CD14-positive monocyte (primary cell): ENCODE data around the gene SLC25A25. TPM values are rescaled to one million over a fixed set of nuclear protein-coding genes. Genes with fewer than 3 reads are reported as not detected.
A peak's percentile ranks its signal among the peaks of the same experiment; 100 is the strongest.

Experiments used
- DNase-seq, 3 donors: peaks; one replicate each; pipeline ENCODE4 v3.0.0-alpha.2; 2011 to 2022
- H2AFZ ChIP-seq: 2 replicates; pipeline ENCODE4 v1.6.0; 2012; ENCODE audit warnings: mild to moderate bottlenecking, low read depth, low read length, inconsistent platforms; ENCODE audit not compliant: insufficient read depth, poor library complexity, severe bottlenecking
- H3K27ac ChIP-seq, 2 donors: 1 replicate in 1 of 2; 2 replicates in 1 of 2; pipeline ENCODE4 v1.5.1; 2012 to 2013; ENCODE audit warnings: low read length in 2 of 2, control low read depth in 1 of 2, inconsistent platforms in 1 of 2, low read depth in 1 of 2, mild to moderate bottlenecking in 1 of 2
- H3K27me3 ChIP-seq, 2 donors: one replicate each; pipeline versions ENCODE4 v1.6.0 to v1.6.1; 2011 to 2013; ENCODE audit warnings: low read length in 2 of 2; ENCODE audit not compliant: control insufficient read depth in 2 of 2, insufficient read depth in 2 of 2
- H3K36me3 ChIP-seq, 2 donors: replicated peaks in 1 of 2; 1 replicate in 1 of 2; 2 replicates in 1 of 2; pipeline versions ENCODE4 v1.5.1 to v1.6.1; 2012 to 2013; ENCODE audit warnings: low read length in 2 of 2, control low read depth in 1 of 2, inconsistent platforms in 1 of 2, mild to moderate bottlenecking in 1 of 2; ENCODE audit not compliant: insufficient read depth in 2 of 2, control insufficient read depth in 1 of 2
- H3K4me1 ChIP-seq, 2 donors: 1 replicate in 1 of 2; 2 replicates in 1 of 2; pipeline versions ENCODE4 v1.5.1 to v1.6.1; 2012 to 2013; ENCODE audit warnings: low read length in 2 of 2, control low read depth in 1 of 2, inconsistent platforms in 1 of 2, mild to moderate bottlenecking in 1 of 2, moderate library complexity in 1 of 2; ENCODE audit not compliant: insufficient read depth in 2 of 2, control insufficient read depth in 1 of 2
- H3K4me2 ChIP-seq: replicated peaks from 2 replicates; pipeline ENCODE3; 2012; ENCODE audit warnings: low read length, moderate library complexity, mild to moderate bottlenecking; ENCODE audit not compliant: poor library complexity, severe bottlenecking; ENCODE audit errors: extremely low read depth
- H3K4me3 ChIP-seq, 3 experiments: fragments of 200-600 bp in 1 of 3; sonication (generic) in 1 of 3; replicated peaks in 1 of 3; 1 replicate in 2 of 3; 2 replicates in 1 of 3; pipeline ENCODE4 v1.5.1; 2011 to 2013; ENCODE audit warnings: low read length in 3 of 3, mild to moderate bottlenecking in 3 of 3, control low read depth in 2 of 3, low read depth in 2 of 3, inconsistent platforms in 1 of 3, moderate library complexity in 1 of 3
- H3K79me2 ChIP-seq: 2 replicates; pipeline ENCODE4 v1.6.0; 2012; ENCODE audit warnings: mild to moderate bottlenecking, control low read depth, inconsistent platforms, low read length, moderate library complexity; ENCODE audit not compliant: insufficient read depth
- H3K9ac ChIP-seq: 2 replicates; pipeline ENCODE4 v1.6.0; 2017; ENCODE audit warnings: low read length, mild to moderate bottlenecking; ENCODE audit not compliant: insufficient read depth, poor library complexity, severe bottlenecking
- H3K9me3 ChIP-seq, 2 donors: replicated peaks in 1 of 2; 1 replicate in 1 of 2; 2 replicates in 1 of 2; pipeline versions ENCODE4 v1.5.1 to v1.6.1; 2012 to 2013; ENCODE audit warnings: low read length in 2 of 2, control low read depth in 1 of 2; ENCODE audit not compliant: control insufficient read depth in 1 of 2, insufficient read depth in 1 of 2
- H4K20me1 ChIP-seq: 2 replicates; pipeline ENCODE4 v1.6.0; 2012; ENCODE audit warnings: mild to moderate bottlenecking, low read length, control low read depth, moderate library complexity; ENCODE audit not compliant: insufficient read depth
- H3K27ac Mint-ChIP-seq, 7 donors: one replicate each; pipeline ENCODE4 v1.8.0; 2020; ENCODE audit warnings: mild to moderate bottlenecking in 7 of 7, mixed read lengths in 7 of 7, moderate library complexity in 6 of 7, inconsistent platforms in 2 of 7
- H3K27me3 Mint-ChIP-seq, 3 donors: one replicate each; pipeline ENCODE4 v1.8.0; 2021 to 2022; ENCODE audit warnings: low read depth in 3 of 3, mild to moderate bottlenecking in 3 of 3, mixed read lengths in 3 of 3, moderate library complexity in 3 of 3, inconsistent platforms in 1 of 3
- H3K36me3 Mint-ChIP-seq, 2 donors: one replicate each; pipeline ENCODE4 v1.8.0; 2020; ENCODE audit warnings: mixed read lengths in 2 of 2, inconsistent platforms in 1 of 2, mild to moderate bottlenecking in 1 of 2
- H3K4me1 Mint-ChIP-seq: one replicate; pipeline ENCODE4 v1.8.0; 2020; ENCODE audit warnings: mild to moderate bottlenecking, mixed read lengths
- H3K4me3 Mint-ChIP-seq, 2 donors: one replicate each; pipeline ENCODE4 v1.8.0; 2020; ENCODE audit warnings: mild to moderate bottlenecking in 2 of 2, mixed read lengths in 2 of 2, moderate library complexity in 1 of 2
- H3K9me3 Mint-ChIP-seq, 7 donors: one replicate each; pipeline ENCODE4 v1.8.0; 2020 to 2022; ENCODE audit warnings: mixed read lengths in 7 of 7, mild to moderate bottlenecking in 6 of 7, moderate library complexity in 6 of 7, inconsistent platforms in 2 of 7
- CTCF ChIP-seq: fragments of 200-600 bp; IDR thresholded peaks from one replicate; pipeline ENCODE4 v1.8.0; 2022; ENCODE audit warnings: antibody characterized with exemption, mild to moderate bottlenecking
- WGBS: methylation state at CpG from one replicate; pipeline ENCODE4 v1.1.5; 2013; ENCODE audit warnings: missing lambda C conversion rate; ENCODE audit not compliant: insufficient coverage; 5-methylcytosine and 5-hydroxymethylcytosine counted together
- intact Hi-C, 2 donors: fragments of 100-400 bp; cut with micrococcal nuclease; formaldehyde crosslinking; loops; one replicate each; pipeline versions ENCODE4 v1.15.0 to v1.15.1; 2023
- polyA plus RNA-seq, 3 donors: library from polyadenylated mRNA; depleted of rRNA in 1 of 3; unstranded in 2 of 3; stranded (reverse) in 1 of 3; fragments of 300-500 nt in 2 of 3; fragments of >200 nt in 1 of 3; fragmentation: Illumina TruSeq in 2 of 3; gene quantifications; 1 replicate in 2 of 3; 2 replicates in 1 of 3; pipeline ENCODE4 v1.2.3, GENCODE V29; 2012 to 2021

The SLC25A25 gene
- polyA plus RNA-seq, 3 donors = 5.1 to 43.3 (median 6.3) TPM

- WGBS = 87% methylated on average over 22 of the region's 23 CpGs
- no peaks in the 10 kb centered on the region for H3K9me3 ChIP-seq
- H3K36me3 ChIP-seq = peaks cover 68 to 74% of the 10 kb centered on the region in 2 donors
- DNase-seq = peak in 1 of 3 donors; percentile 7
- H4K20me1 ChIP-seq = peaks cover 84% of the 10 kb centered on the region
- no peak overlapping the region for H2AFZ ChIP-seq
- H3K27me3 ChIP-seq = no peaks in the 10 kb centered on the region
- Mint-ChIP-seq H3K9me3 (no peaks in the 10 kb centered on the region), H3K4me1 (peaks cover 22% of the 10 kb centered on the region), H3K27ac (peak overlapping the region in 4 of 7 donors; percentile 25 to 65 (median 53)), H3K4me3 (no peak overlapping the region), H3K36me3 (peaks cover 63 to 82% of the 10 kb centered on the region in 2 donors), H3K27me3 (peaks cover 0 to 2% (median 0%) of the 10 kb centered on the region in 3 donors)
- intact Hi-C loops = no loop called here
- no peak overlapping the region for H3K27ac ChIP-seq
- peaks cover 28% of the 10 kb centered on the region for H3K79me2 ChIP-seq
- peaks cover 21 to 22% of the 10 kb centered on the region in 2 donors for H3K4me1 ChIP-seq
- no peak for TF ChIP-seq CTCF
- no peak overlapping the region for H3K4me2 ChIP-seq
- H3K9ac ChIP-seq = no peak overlapping the region
- no peak overlapping the region for H3K4me3 ChIP-seq
Observed at GRCh38 chr9:128102861-128103588, 35.0 kb downstream of the SLC25A25 start.

- H3K9ac ChIP-seq = no peak overlapping the region
- DNase-seq = no peak
- H4K20me1 ChIP-seq = peaks cover 87% of the 10 kb centered on the region
- H3K4me1 ChIP-seq = peaks cover 17 to 18% of the 10 kb centered on the region in 2 donors
- peaks cover 0 to 2% (median 0%) of the 10 kb centered on the region in 3 donors for H3K27me3 Mint-ChIP-seq
- H3K36me3 Mint-ChIP-seq = peaks cover 65 to 87% of the 10 kb centered on the region in 2 donors
- WGBS = 83% methylated on average over 8 of the region's 8 CpGs
- H3K9me3 ChIP-seq = no peaks in the 10 kb centered on the region
- H3K9me3 Mint-ChIP-seq = no peaks in the 10 kb centered on the region
- no peak overlapping the region for H3K4me2 ChIP-seq
- H3K4me1 Mint-ChIP-seq = peaks cover 16% of the 10 kb centered on the region
- peak overlapping the region in 2 of 7 donors; percentile 3 to 32 for H3K27ac Mint-ChIP-seq
- H3K4me3 ChIP-seq = no peak overlapping the region
- H3K79me2 ChIP-seq = peaks cover 26% of the 10 kb centered on the region
- H3K36me3 ChIP-seq = peaks cover 74 to 79% of the 10 kb centered on the region in 2 donors
- intact Hi-C loops = no loop called here
- no peak overlapping the region for H3K4me3 Mint-ChIP-seq
- no peak overlapping the region for H3K27ac ChIP-seq
- no peak overlapping the region for H2AFZ ChIP-seq
- H3K27me3 ChIP-seq = no peaks in the 10 kb centered on the region
- no peak for TF ChIP-seq CTCF
Observed at GRCh38 chr9:128103589-128103962, 35.5 kb downstream of the SLC25A25 start.
